ENCODE measurements around the gene KLHL13. TPM values are rescaled to one million over a fixed set of nuclear protein-coding genes. Genes with fewer than 3 reads are reported as not detected.
A peak's percentile ranks its signal among the peaks of the same experiment; 100 is the strongest.
"Not testable (repeated sequence)": the region's sequence is repeated elsewhere in the genome, so short reads cannot be mapped to it uniquely, and the experiment has no call there.

The KLHL13 gene
- polyA plus RNA-seq (ENCODE audit: insufficient read length in 12 of 12): 10 to 100 TPM in 11 of 12 donors, not detected in 1; 27.8 to 80.6 (median 65.5) TPM
- long read RNA-seq, donor 1, transcript KLHL13-204 (7 exons, 3,256 nt): major isoform, 5 of 17 reads
- long read RNA-seq, donor 1, partial matches to known transcripts: 11 of 17 reads
- long read RNA-seq, donor 1, other reads (novel, unspliced or antisense): 0 of 17 reads
- long read RNA-seq, donor 2, full-length matches to known transcripts: 13 of 13 reads
- long read RNA-seq, donor 2, partial matches to known transcripts: 0 of 13 reads
- long read RNA-seq, donor 2, other reads (novel, unspliced or antisense): 0 of 13 reads
- long read RNA-seq, donor 3, partial matches to known transcripts: 0 of 6 reads
- long read RNA-seq, donor 3, other reads (novel, unspliced or antisense): 0 of 6 reads
- long read RNA-seq, donor 4, transcript KLHL13-204 (7 exons, 3,256 nt): major isoform, 5 of 6 reads
- long read RNA-seq, donor 4, partial matches to known transcripts: 0 of 6 reads
- long read RNA-seq, donor 4, other reads (novel, unspliced or antisense): 0 of 6 reads
- long read RNA-seq, donor 5, full-length matches to known transcripts: 22 of 22 reads
- long read RNA-seq, donor 5, partial matches to known transcripts: 0 of 22 reads
- long read RNA-seq, donor 5, other reads (novel, unspliced or antisense): 0 of 22 reads
- long read RNA-seq, donor 6, transcript KLHL13-204 (7 exons, 3,256 nt): major isoform, 5 of 7 reads
- long read RNA-seq, donor 6, partial matches to known transcripts: 0 of 7 reads
- long read RNA-seq, donor 6, other reads (novel, unspliced or antisense): 0 of 7 reads
- long read RNA-seq, donor 7, transcript KLHL13-204 (7 exons, 3,256 nt): major isoform, 11 of 18 reads
- long read RNA-seq, donor 7, partial matches to known transcripts: 5 of 18 reads
- long read RNA-seq, donor 7, other reads (novel, unspliced or antisense): 0 of 18 reads
- long read RNA-seq, donor 8, transcript KLHL13-204 (7 exons, 3,256 nt): major isoform, 8 of 24 reads
- long read RNA-seq, donor 8, partial matches to known transcripts: 12 of 24 reads
- long read RNA-seq, donor 8, other reads (novel, unspliced or antisense): 0 of 24 reads
- long read RNA-seq, donor 9, partial matches to known transcripts: 0 of 6 reads
- long read RNA-seq, donor 9, other reads (novel, unspliced or antisense): 0 of 6 reads
- long read RNA-seq, donor 10, full-length matches to known transcripts: 10 of 16 reads
- long read RNA-seq, donor 10, partial matches to known transcripts: 6 of 16 reads
- long read RNA-seq, donor 10, other reads (novel, unspliced or antisense): 0 of 16 reads
- long read RNA-seq, donor 11, transcript KLHL13-204 (7 exons, 3,256 nt): major isoform, 13 of 15 reads
- long read RNA-seq, donor 11, partial matches to known transcripts: 0 of 15 reads
- long read RNA-seq, donor 11, other reads (novel, unspliced or antisense): 0 of 15 reads

GRCh38 chrX:118116713-118117550 is at the start of gene KLHL13:
Gene KLHL13, minus strand, starts transcription at chrX:118116810. Its CDS starts 88,337 bp downstream, at chrX:118028473.
- peak; percentile 62 for DNase-seq

- DNase-seq: no peak
Observed at GRCh38 chrX:118164138-118164537, 47.5 kb upstream of the KLHL13 start.

- DNase-seq: no peak
Observed at GRCh38 chrX:118156953-118157608, 40.5 kb upstream of the KLHL13 start.

GRCh38 chrX:118156254-118156952 is 39.8 kb upstream of the KLHL13 start:
- DNase-seq: no peak

GRCh38 chrX:118153270-118153669 is 36.7 kb upstream of the KLHL13 start:
- DNase-seq: no peak

GRCh38 chrX:118152721-118153120 is 36.1 kb upstream of the KLHL13 start:
- no peak for DNase-seq

- DNase-seq: no peak
Observed at GRCh38 chrX:118148737-118149136, 32.1 kb upstream of the KLHL13 start.

GRCh38 chrX:118147771-118148170 is 31.2 kb upstream of the KLHL13 start:
- not testable (repeated sequence) for DNase-seq

- no peak for DNase-seq
Observed at GRCh38 chrX:118143578-118143977, 27.0 kb upstream of the KLHL13 start.

GRCh38 chrX:118131336-118131735 is 14.7 kb upstream of the KLHL13 start:
- no peak for DNase-seq

- peak; percentile 30 for DNase-seq
Observed at GRCh38 chrX:118129681-118130080, 13.1 kb upstream of the KLHL13 start.

- no peak for DNase-seq
Observed at GRCh38 chrX:118128724-118129123, 12.1 kb upstream of the KLHL13 start.

- no peak for DNase-seq
Observed at GRCh38 chrX:118126286-118126685, 9.7 kb upstream of the KLHL13 start.

GRCh38 chrX:118124243-118124642 is 7.6 kb upstream of the KLHL13 start:
- DNase-seq: not testable (repeated sequence)

GRCh38 chrX:118117741-118118140 is 1.1 kb upstream of the KLHL13 start:
- DNase-seq: no peak

GRCh38 chrX:118115953-118116712 is 477 bp downstream of the KLHL13 start:
- peak; percentile 36 for DNase-seq

- no peak for DNase-seq
Observed at GRCh38 chrX:118114971-118115370, 1.6 kb downstream of the KLHL13 start.

- no peak for DNase-seq
Observed at GRCh38 chrX:118109065-118109464, 7.5 kb downstream of the KLHL13 start.
